Small intestine (tissue), 7 donors: Measurements from ENCODE around the gene RCSD1. TPM values are rescaled to one million over a fixed set of nuclear protein-coding genes. Genes with fewer than 3 reads are reported as not detected.
"Not testable (repeated sequence)": the region's sequence is repeated elsewhere in the genome, so short reads cannot be mapped to it uniquely, and the experiment has no call there.

Experiments used
- DNase-seq, 2 donors: peaks; one replicate each; pipeline versions ENCODE4 v3.0.0 to v3.0.0-alpha.2; 2013
- FAIRE-seq: peaks from 2 replicates; lab custom pipeline; 2012; peaks lifted over from hg19 to GRCh38; lab: Jason Lieb, UNC
- H3K27ac ChIP-seq, 3 donors: one replicate each; pipeline ENCODE4 v1.5.1; 2013; ENCODE audit warnings: low read length in 2 of 3, mild to moderate bottlenecking in 2 of 3, control low read depth in 1 of 3, inconsistent platforms in 1 of 3, low read depth in 1 of 3, moderate library complexity in 1 of 3
- H3K27me3 ChIP-seq, 3 donors: one replicate each; pipeline ENCODE4 v1.6.1; 2013; ENCODE audit warnings: low read length in 3 of 3, inconsistent platforms in 1 of 3; ENCODE audit not compliant: control insufficient read depth in 3 of 3, insufficient read depth in 3 of 3
- H3K36me3 ChIP-seq, 3 donors: one replicate each; pipeline ENCODE4 v1.6.1; 2013; ENCODE audit warnings: low read length in 3 of 3, inconsistent platforms in 1 of 3, low read depth in 1 of 3, mild to moderate bottlenecking in 1 of 3, moderate library complexity in 1 of 3; ENCODE audit not compliant: control insufficient read depth in 3 of 3, insufficient read depth in 2 of 3
- H3K4me1 ChIP-seq, 3 donors: one replicate each; pipeline ENCODE4 v1.6.1; 2013; ENCODE audit warnings: low read length in 2 of 3, inconsistent platforms in 1 of 3, low read depth in 1 of 3, mild to moderate bottlenecking in 1 of 3, moderate library complexity in 1 of 3; ENCODE audit not compliant: control insufficient read depth in 3 of 3, insufficient read depth in 2 of 3
- H3K4me3 ChIP-seq, 3 donors: one replicate each; pipeline ENCODE4 v1.5.1; 2013; ENCODE audit warnings: low read length in 3 of 3, control low read depth in 1 of 3, inconsistent platforms in 1 of 3, low read depth in 1 of 3, mild to moderate bottlenecking in 1 of 3, moderate library complexity in 1 of 3
- H3K9me3 ChIP-seq, 2 donors: one replicate each; pipeline ENCODE4 v1.6.1; 2013; ENCODE audit warnings: low read depth in 1 of 2, low read length in 1 of 2; ENCODE audit not compliant: control insufficient read depth in 2 of 2, insufficient read depth in 1 of 2
- WGBS, 3 donors: extraction: QIAGEN DNeasy Blood & Tissue Kit; methylation state at CpG; one replicate each; pipeline ENCODE4 v1.1.7; 2013; 5-methylcytosine and 5-hydroxymethylcytosine counted together
- polyA plus RNA-seq, 4 donors: library from polyadenylated mRNA; stranded (reverse) in 3 of 4; unstranded in 1 of 4; fragments of 200-250 nt in 3 of 4; fragments of 120-200 nt in 1 of 4; gene quantifications; one replicate each; pipeline versions ENCODE4 v1.2.1 to v1.2.3, GENCODE V29; 2013
- donor health status: healthy with polysubstance abuse.
- donor health status: control.
- donor health status: control.
- donor health status: Bipolar disorder and iron deficiency.
- donor health status: healthy.

Gene RCSD1
- polyA plus RNA-seq, 4 donors: 2.0 to 14.1 (median 8.0) TPM

DNA sequence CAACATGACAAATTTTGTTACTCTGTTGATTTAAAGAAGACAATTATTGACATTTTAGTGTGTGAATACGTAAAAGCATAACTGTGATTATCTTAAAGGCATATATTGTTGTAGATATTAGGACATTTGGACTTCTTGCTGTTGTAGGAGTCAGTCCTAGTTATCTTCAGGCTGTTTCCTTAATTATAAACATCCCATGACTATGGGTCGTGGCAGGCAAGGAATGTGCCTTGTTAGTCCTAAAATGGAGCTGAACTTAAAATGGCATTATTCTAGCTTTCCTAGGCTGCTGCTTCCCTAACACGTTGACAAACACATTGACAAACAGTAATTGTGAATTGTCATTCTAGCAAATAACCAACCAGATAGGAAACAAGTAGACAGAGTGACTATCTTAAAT is 87.3 kb downstream of the RCSD1 start:
- Histone ChIP-seq H3K27ac (no peak overlapping the region), H3K36me3 (no peaks in the 10 kb centered on the region), H3K9me3 (no peaks in the 10 kb centered on the region), H3K27me3 (no peaks in the 10 kb centered on the region), H3K4me3 (no peak overlapping the region), H3K4me1 (peaks cover 0 to 16% (median 0%) of the 10 kb centered on the region in 3 donors)
- WGBS, 3 donors: 82 to 86% (median 85%) methylated on average over 3 of the region's 3 CpGs
- FAIRE-seq: no peak
- no peak for DNase-seq

DNA sequence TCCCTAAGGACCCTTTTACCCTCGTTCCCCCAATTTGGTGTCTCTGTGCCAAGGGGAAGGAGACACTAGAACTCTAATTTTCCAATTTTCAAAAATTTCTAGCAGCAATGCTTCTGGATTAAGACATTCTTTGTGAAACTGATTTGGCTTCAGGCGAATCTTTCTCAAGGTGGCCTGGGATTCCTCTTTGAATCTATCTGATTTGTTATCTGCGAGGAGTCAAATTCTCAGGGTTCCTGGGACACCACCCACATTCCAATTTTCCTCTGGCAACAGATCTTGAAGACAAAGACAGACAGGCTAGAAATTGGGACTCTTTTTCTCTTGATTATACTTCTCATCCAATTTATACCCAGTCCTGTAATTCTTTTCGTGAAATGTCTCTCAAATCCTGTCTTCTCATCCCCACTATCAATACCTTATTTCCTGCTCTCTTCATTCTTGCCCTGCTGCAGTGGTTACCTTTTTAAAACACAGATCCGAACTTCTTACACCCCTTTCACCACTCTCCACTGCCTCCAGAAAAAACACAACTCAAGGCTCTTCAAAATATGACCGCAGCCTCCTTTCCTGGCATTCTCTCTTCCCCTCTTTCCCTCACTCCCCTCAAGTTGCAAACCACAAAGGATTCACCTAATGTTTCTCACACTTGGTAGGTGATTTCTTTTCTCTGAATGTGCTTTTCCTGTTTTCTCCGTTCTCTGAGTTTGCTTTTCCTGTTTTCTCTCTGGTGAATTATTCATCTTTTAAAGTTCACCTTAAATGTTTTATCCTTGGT is 89.1 kb downstream of the RCSD1 start:
- no peaks in the 10 kb centered on the region for H3K27me3 ChIP-seq
- FAIRE-seq (no peak), DNase-seq (no peak)
- no peak overlapping the region for H3K4me3 ChIP-seq
- no peaks in the 10 kb centered on the region for H3K9me3 ChIP-seq
- no peaks in the 10 kb centered on the region for H3K36me3 ChIP-seq
- H3K4me1 ChIP-seq: peaks cover 0 to 20% (median 4%) of the 10 kb centered on the region in 3 donors
- H3K27ac ChIP-seq: no peak overlapping the region
- 81 to 90% (median 88%) methylated on average over 7 of the region's 7 CpGs for WGBS, 3 donors

DNA sequence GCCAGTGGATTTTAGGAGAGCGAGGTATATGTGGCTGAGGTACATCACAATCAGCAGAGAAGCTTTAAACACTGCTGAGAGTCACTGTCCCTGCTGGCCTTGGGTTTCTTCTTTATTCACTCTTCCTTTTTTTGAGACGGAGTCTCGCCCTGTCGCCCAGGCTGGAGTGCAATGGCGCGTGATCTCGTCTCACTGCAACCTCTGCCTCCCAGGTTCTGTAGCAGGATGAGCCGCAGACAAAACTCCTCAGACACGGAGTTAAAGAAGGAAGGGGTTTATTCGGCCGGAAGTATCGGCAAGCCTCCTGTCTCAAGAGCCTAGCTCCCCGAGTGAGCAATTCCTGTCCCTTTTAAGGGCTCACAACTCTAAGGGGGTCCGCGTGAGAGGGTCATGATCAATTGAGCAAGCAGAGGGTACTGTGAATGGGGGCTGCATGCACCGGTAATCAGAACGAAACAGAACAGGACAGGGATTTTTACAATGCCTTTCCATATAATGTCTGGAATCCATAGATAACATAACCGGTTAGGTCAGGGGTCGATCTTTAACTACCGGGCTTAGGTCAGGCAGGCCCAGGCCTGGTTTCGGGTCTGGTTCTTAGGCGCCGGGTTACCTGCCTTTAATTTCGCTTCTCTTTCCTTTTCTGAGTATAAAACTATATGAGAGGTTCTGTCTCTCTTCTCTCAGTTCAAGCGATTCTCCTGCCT is 89.8 kb downstream of the RCSD1 start:
- not testable (repeated sequence) for FAIRE-seq, H3K4me3 ChIP-seq, H3K9me3 ChIP-seq, DNase-seq, H3K36me3 ChIP-seq, H3K27ac ChIP-seq, H3K27me3 ChIP-seq
- 82 to 89% (median 84%) methylated on average over 25 of the region's 25 CpGs for WGBS, 3 donors
- H3K4me1 ChIP-seq: peaks cover 0 to 23% (median 8%) of the 10 kb centered on the region in 3 donors

DNA sequence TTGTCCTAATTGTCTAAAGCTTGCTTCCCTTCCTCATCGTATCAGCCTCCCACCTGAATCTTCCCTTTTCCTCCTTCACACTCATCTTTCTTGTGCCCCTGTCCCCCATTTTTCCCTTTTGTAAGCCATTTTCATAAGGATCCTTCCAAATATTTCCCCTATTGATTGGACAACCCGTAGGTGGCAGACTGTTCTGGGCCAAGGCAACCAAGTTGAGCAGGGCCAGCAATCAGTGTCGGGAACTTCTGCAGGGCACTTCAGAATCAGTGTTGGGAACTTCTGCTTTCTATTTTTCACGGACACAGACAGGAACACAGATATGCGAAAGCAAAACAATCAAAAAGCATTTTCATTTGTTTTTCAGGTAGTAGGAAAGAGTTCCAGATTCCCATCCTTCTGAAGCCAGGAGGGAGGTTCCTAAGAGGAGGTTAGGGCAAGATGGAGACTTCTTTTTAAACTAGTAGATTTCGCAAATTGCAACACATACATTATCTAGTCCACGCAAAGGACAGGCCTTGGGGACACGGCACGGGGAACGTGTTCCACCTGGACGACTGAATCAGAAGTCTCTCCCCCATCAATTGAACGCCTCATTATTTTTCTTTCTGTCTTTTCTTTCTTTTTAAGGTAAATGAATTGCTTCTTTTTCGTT is 91.1 kb downstream of the RCSD1 start:
- 11 to 19% (median 17%) methylated on average over 13 of the region's 13 CpGs for WGBS, 3 donors
- H3K27ac ChIP-seq: peak overlapping the region; percentile 77 to 92 (median 91)
- H3K4me1 ChIP-seq: peaks cover 0 to 23% (median 8%) of the 10 kb centered on the region in 3 donors
- H3K4me3 ChIP-seq: peak overlapping the region; percentile 78 to 97 (median 81)
- no peaks in the 10 kb centered on the region for H3K27me3 ChIP-seq
- FAIRE-seq: no peak
- H3K36me3 ChIP-seq: peaks cover 0 to 2% (median 0%) of the 10 kb centered on the region in 3 donors
- H3K9me3 ChIP-seq: no peaks in the 10 kb centered on the region
- DNase-seq: peak in 1 of 2 donors; percentile 72

DNA sequence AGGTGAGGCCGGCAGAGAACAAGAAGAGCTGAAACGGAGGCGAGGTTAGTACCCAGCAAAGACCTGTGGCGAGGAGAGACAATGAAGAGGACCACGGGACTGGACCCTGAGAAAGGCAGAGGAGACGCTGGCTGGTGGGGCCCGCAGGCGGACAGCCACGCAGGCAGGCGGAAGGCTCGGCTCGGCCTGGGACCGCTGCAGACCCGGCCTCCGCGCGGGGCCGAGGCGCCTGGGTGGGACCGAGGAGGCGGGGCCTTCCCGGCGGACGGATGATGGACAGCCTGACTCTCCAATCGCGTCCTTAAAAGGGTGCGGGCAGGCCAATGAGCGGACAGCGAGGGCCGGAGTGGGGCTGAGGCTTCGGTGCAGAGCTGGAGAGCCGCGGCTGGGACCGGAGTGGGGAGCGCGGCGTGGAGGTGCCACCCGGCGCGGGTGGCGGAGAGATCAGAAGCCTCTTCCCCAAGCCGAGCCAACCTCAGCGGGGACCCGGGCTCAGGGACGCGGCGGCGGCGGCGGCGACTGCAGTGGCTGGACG is 91.7 kb downstream of the RCSD1 start, which contains the start of gene MPZL1:
Gene MPZL1, plus strand, starts transcription at position 366 of the 535 bp plus-strand sequence. CDS start 170 bp downstream, outside the sequence.
- Histone ChIP-seq H3K36me3 (peaks cover 0 to 2% (median 0%) of the 10 kb centered on the region in 3 donors), H3K4me1 (peaks cover 0 to 23% (median 8%) of the 10 kb centered on the region in 3 donors), H3K27me3 (no peaks in the 10 kb centered on the region), H3K27ac (peak within 1 kb of the TSS; percentile 77 to 92 (median 91)), H3K9me3 (no peaks in the 10 kb centered on the region), H3K4me3 (peak within 1 kb of the TSS; percentile 78 to 97 (median 81))
- 0 to 1% (median 0%) methylated on average over 49 to 52 of the region's 52 CpGs for WGBS, 3 donors
- DNase-seq (peak; percentile 97 to 98), FAIRE-seq (no peak)

DNA sequence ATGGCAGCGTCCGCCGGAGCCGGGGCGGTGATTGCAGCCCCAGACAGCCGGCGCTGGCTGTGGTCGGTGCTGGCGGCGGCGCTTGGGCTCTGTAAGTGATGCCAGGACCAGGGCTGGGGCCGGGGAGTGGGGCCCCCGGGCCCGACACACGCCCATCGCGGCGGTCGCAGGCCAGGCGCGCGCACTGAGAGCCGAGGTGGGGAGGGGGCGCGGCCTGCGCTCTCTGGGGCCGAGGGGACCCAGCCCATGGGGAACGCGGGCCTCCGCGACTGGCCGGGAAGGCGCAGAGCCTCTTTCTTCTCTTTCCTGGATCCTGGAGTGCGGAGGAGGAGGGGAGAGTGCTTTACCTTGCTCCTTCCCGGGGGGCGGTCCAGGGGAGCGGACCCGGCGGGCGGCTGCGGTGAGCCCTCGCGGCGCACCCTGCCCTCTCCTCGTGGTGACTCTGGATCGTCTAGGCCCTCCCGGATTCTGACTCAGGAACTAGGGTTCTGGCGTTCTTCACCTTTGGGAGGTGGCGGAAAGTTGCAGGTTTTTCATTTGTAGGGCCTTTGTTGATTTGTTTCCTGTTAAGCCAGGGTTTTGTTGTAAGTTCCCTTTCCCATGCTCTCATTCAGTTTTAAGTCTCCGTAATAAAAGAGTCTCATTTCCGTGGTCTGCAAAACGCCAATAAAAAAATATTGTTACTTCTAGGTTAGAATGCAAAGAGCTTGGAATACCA is 92.3 kb downstream of the RCSD1 start:
- H3K27me3 ChIP-seq: no peaks in the 10 kb centered on the region
- 0 to 1% (median 1%) methylated on average over 34 to 52 of the region's 52 CpGs for WGBS, 3 donors
- FAIRE-seq: no peak
- peak; percentile 72 to 84 for DNase-seq
- H3K4me1 ChIP-seq: peaks cover 0 to 23% (median 8%) of the 10 kb centered on the region in 3 donors
- H3K27ac ChIP-seq: peak overlapping the region; percentile 77 to 92 (median 91)
- H3K9me3 ChIP-seq: no peaks in the 10 kb centered on the region
- H3K4me3 ChIP-seq: peak overlapping the region; percentile 78 to 97 (median 81)
- peaks cover 0 to 2% (median 0%) of the 10 kb centered on the region in 3 donors for H3K36me3 ChIP-seq

DNA sequence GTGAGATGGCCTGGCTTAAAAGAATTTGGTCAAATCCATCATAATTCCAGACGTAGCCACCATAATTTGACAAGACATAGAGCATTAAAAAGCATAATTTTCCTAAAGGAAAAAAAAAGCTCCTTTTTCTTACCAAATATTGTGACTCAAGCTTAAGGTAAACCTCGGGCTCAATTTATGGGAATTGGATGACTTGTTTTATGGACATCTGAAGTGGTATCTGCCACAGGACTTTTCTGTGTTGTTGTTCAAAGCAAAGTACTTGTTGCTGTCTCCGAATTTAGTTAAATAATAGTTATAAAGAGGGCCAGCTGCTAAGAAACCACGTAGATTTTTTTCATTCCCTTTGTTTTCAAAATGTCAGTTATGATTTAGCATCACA is 92.8 kb downstream of the RCSD1 start:
- DNase-seq: no peak
- WGBS, 3 donors: 6 to 22% (median 15%) methylated on average over 4 of the region's 4 CpGs

More for the DNA sequence above, 92.8 kb downstream of the RCSD1 start:
- no peak for FAIRE-seq
- Histone ChIP-seq H3K4me1 (peaks cover 0 to 23% (median 8%) of the 10 kb centered on the region in 3 donors), H3K4me3 (peak overlapping the region; percentile 78 to 97 (median 81)), H3K27me3 (no peaks in the 10 kb centered on the region), H3K27ac (peak overlapping the region in 2 of 3 donors; percentile 91 to 92), H3K9me3 (no peaks in the 10 kb centered on the region), H3K36me3 (peaks cover 0 to 2% (median 1%) of the 10 kb centered on the region in 3 donors)
